ENCODE measurements around the gene FOXD4. TPM values are rescaled to one million over a fixed set of nuclear protein-coding genes. Genes with fewer than 3 reads are reported as not detected.

Gene FOXD4
- total RNA-seq = 0.19 and 0.56 TPM in 2 replicates

GRCh38 chr9:117995-118467 lies at the start of gene FOXD4:
Gene FOXD4 (minus strand): TSS chr9:118417. CDS start chr9:118119, 298 bp downstream.

Other genes starting within 250 kb of the FOXD4 start
- 3.8 and 4.8 TPM in 2 replicates for gene WASHC1, start 89.0 kb downstream of the FOXD4 start, total RNA-seq
- 28.2 and 30.5 TPM in 2 replicates for gene ZNG1A, start 60.6 kb upstream of the FOXD4 start, total RNA-seq
- 0.19 and 0.56 TPM in 2 replicates for gene DOCK8, start 96.4 kb upstream of the FOXD4 start, total RNA-seq